HUDEP-2 (cell line): ENCODE results near the gene ITGA3.

Experiments used
- DNase-seq, 76 experiments: peaks; one replicate each; lab custom pipeline; 2025; ENCODE audit not compliant: unreplicated experiment in 76 of 76; lab: John Stamatoyannopoulos, UW

The ITGA3 gene

GRCh38 chr17:50105811-50106210 is 49.9 kb downstream of the ITGA3 start:
- DNase-seq = no peak

GRCh38 chr17:50106393-50107131 is 50.7 kb downstream of the ITGA3 start:
- no peak for DNase-seq

- no peak for DNase-seq
Observed at GRCh38 chr17:50107790-50108414, 52.0 kb downstream of the ITGA3 start.

- no peak for DNase-seq
Observed at GRCh38 chr17:50108556-50108955, 52.6 kb downstream of the ITGA3 start.

GRCh38 chr17:50109207-50109606 is 53.3 kb downstream of the ITGA3 start:
- no peak for DNase-seq

GRCh38 chr17:50109785-50110184 is 53.9 kb downstream of the ITGA3 start:
- DNase-seq = no peak

GRCh38 chr17:50110591-50111349 is 54.9 kb downstream of the ITGA3 start:
- no peak for DNase-seq

GRCh38 chr17:50111673-50112655 is 56.1 kb downstream of the ITGA3 start:
- DNase-seq = peak in 1 of 76 experiments; percentile 13

- DNase-seq = no peak
Observed at GRCh38 chr17:50112694-50113093, 56.8 kb downstream of the ITGA3 start.

GRCh38 chr17:50113624-50114320 is 57.9 kb downstream of the ITGA3 start:
- no peak for DNase-seq

- no peak for DNase-seq
Observed at GRCh38 chr17:50114401-50114800, 58.5 kb downstream of the ITGA3 start.

GRCh38 chr17:50114849-50115357 is 59.0 kb downstream of the ITGA3 start:
- peak in 46 of 76 experiments; percentile 3 to 72 (median 33) for DNase-seq

- DNase-seq = no peak
Observed at GRCh38 chr17:50115756-50116155, 59.8 kb downstream of the ITGA3 start.

GRCh38 chr17:50117202-50118051 is 61.5 kb downstream of the ITGA3 start:
- peak in 50 of 76 experiments; percentile 6 to 70 (median 38) for DNase-seq

- no peak for DNase-seq
Observed at GRCh38 chr17:50118076-50118827, 62.3 kb downstream of the ITGA3 start.

GRCh38 chr17:50118828-50119218 is 62.9 kb downstream of the ITGA3 start:
- no peak for DNase-seq

- DNase-seq = no peak
Observed at GRCh38 chr17:50120475-50121253, 64.8 kb downstream of the ITGA3 start.
